Stimulated activated CD4-positive, alpha-beta T cell treated with anti-CD3 and anti-CD28 coated beads, Interleukin-4, amount 100 ng/mL, for 1 hour (primary cell): ENCODE results near the gene AFF3.
A peak's percentile ranks its signal among the peaks of the same experiment; 100 is the strongest.
"Not testable (repeated sequence)": the region's sequence is repeated elsewhere in the genome, so short reads cannot be mapped to it uniquely, and the experiment has no call there.

ENCODE experiments used
- DNase-seq: peaks from one replicate; pipeline ENCODE4 v3.0.0-alpha.2; 2020

The AFF3 gene

GRCh38 chr2:100107440-100107839, 35.0 kb downstream of the AFF3 start:
- no peak for DNase-seq

GRCh38 chr2:100106460-100106859, 35.9 kb downstream of the AFF3 start:
- no peak for DNase-seq

- no peak for DNase-seq
These were observed 36.7 kb downstream of the AFF3 start for GRCh38 chr2:100105678-100106054.

- DNase-seq = peak; percentile 33
These were observed 37.4 kb downstream of the AFF3 start for GRCh38 chr2:100104718-100105677.

GRCh38 chr2:100104265-100104664, 38.1 kb downstream of the AFF3 start:
- DNase-seq = not testable (repeated sequence)

GRCh38 chr2:100103527-100104252, 38.7 kb downstream of the AFF3 start:
- not testable (repeated sequence) for DNase-seq

- not testable (repeated sequence) for DNase-seq
These were observed 39.8 kb downstream of the AFF3 start for GRCh38 chr2:100102466-100103180.

- not testable (repeated sequence) for DNase-seq
These were observed 43.5 kb downstream of the AFF3 start for GRCh38 chr2:100098855-100099254.

- not testable (repeated sequence) for DNase-seq
These were observed 44.6 kb downstream of the AFF3 start for GRCh38 chr2:100097611-100098294.

GRCh38 chr2:100095845-100096244, 46.5 kb downstream of the AFF3 start:
- DNase-seq = not testable (repeated sequence)

- not testable (repeated sequence) for DNase-seq
These were observed 50.6 kb downstream of the AFF3 start for GRCh38 chr2:100091807-100092206.

GRCh38 chr2:100085744-100086143, 56.6 kb downstream of the AFF3 start:
- not testable (repeated sequence) for DNase-seq

GRCh38 chr2:100083421-100084216, 58.8 kb downstream of the AFF3 start:
- DNase-seq = not testable (repeated sequence)

- not testable (repeated sequence) for DNase-seq
These were observed 60.0 kb downstream of the AFF3 start for GRCh38 chr2:100082302-100082978.

GRCh38 chr2:100077935-100078334, 64.5 kb downstream of the AFF3 start:
- no peak for DNase-seq

- DNase-seq = no peak
These were observed 64.9 kb downstream of the AFF3 start for GRCh38 chr2:100077456-100077855.

GRCh38 chr2:100075532-100075931, 66.9 kb downstream of the AFF3 start:
- no peak for DNase-seq

GRCh38 chr2:100073110-100073509, 69.3 kb downstream of the AFF3 start:
- DNase-seq = no peak

GRCh38 chr2:100072503-100072902, 69.9 kb downstream of the AFF3 start:
- DNase-seq = no peak

GRCh38 chr2:100071335-100072043, 70.9 kb downstream of the AFF3 start:
- no peak for DNase-seq
